Measurements from ENCODE around the gene SLC37A1. TPM values are rescaled to one million over a fixed set of nuclear protein-coding genes. Genes with fewer than 3 reads are reported as not detected.

The SLC37A1 gene
- total RNA-seq, 3 donors from 2014 or later (not counting 1 experiment from before 2014, with no cell fraction given): 24.8 to 25.8 (median 25.3) TPM

GRCh38 chr21:42568866-42569731 lies 55.4 kb downstream of the SLC37A1 start:
- H3K27me3 Mint-ChIP-seq (ENCODE audit: low read depth in 2 of 2): no peaks in the 10 kb centered on the region
- no peaks in the 10 kb centered on the region for H3K9me3 Mint-ChIP-seq
- no peak overlapping the region for H3K4me3 ChIP-seq (ENCODE audit: low read length)
- H3K36me3 ChIP-seq (ENCODE audit: control insufficient read depth, insufficient read depth, low read length): peaks cover 34% of the 10 kb centered on the region
- H3K4me3 Mint-ChIP-seq: no peak overlapping the region
- WGBS (ENCODE audit: insufficient coverage): 88% methylated on average over 35 of the region's 35 CpGs
- TF ChIP-seq CTCF (IDR thresholded peaks at IDR 0.05): no peak
- H3K27ac Mint-ChIP-seq: no peak overlapping the region
- no peaks in the 10 kb centered on the region for H3K27me3 ChIP-seq (ENCODE audit: control insufficient read depth, insufficient read depth, low read length)
- H3K4me1 Mint-ChIP-seq: peaks cover 0 to 5% of the 10 kb centered on the region in 2 donors
- no peaks in the 10 kb centered on the region for H3K4me1 ChIP-seq (ENCODE audit: control insufficient read depth, insufficient read depth, low read length)
- H3K27ac ChIP-seq (ENCODE audit: low read length): no peak overlapping the region
- DNase-seq: peak in 1 of 2 donors; percentile 7
- intact Hi-C loops (cut with micrococcal nuclease): no loop called here
- ATAC-seq: no peak
- no peaks in the 10 kb centered on the region for H3K36me3 Mint-ChIP-seq
- no peaks in the 10 kb centered on the region for H3K9me3 ChIP-seq (ENCODE audit: control insufficient read depth, insufficient read depth, low read length)

GRCh38 chr21:42569732-42570301 lies 56.2 kb downstream of the SLC37A1 start:
- Mint-ChIP-seq H3K4me3 (no peak overlapping the region), H3K4me1 (peaks cover 0 to 5% of the 10 kb centered on the region in 2 donors), H3K27ac (no peak overlapping the region), H3K9me3 (no peaks in the 10 kb centered on the region), H3K27me3 (ENCODE audit: low read depth in 2 of 2) (no peaks in the 10 kb centered on the region), H3K36me3 (no peaks in the 10 kb centered on the region)
- DNase-seq (peak in 1 of 2 donors; percentile 12), ATAC-seq (no peak)
- Histone ChIP-seq H3K4me1 (ENCODE audit: control insufficient read depth, insufficient read depth, low read length) (no peaks in the 10 kb centered on the region), H3K27ac (ENCODE audit: low read length) (no peak overlapping the region), H3K4me3 (ENCODE audit: low read length) (no peak overlapping the region), H3K36me3 (ENCODE audit: control insufficient read depth, insufficient read depth, low read length) (peaks cover 28% of the 10 kb centered on the region), H3K9me3 (ENCODE audit: control insufficient read depth, insufficient read depth, low read length) (no peaks in the 10 kb centered on the region), H3K27me3 (ENCODE audit: control insufficient read depth, insufficient read depth, low read length) (no peaks in the 10 kb centered on the region)
- 81% methylated on average over 26 of the region's 31 CpGs for WGBS (ENCODE audit: insufficient coverage)
- TF ChIP-seq CTCF (IDR thresholded peaks at IDR 0.05): no peak
- intact Hi-C loops (cut with micrococcal nuclease): no loop called here

- Mint-ChIP-seq H3K27ac (no peak overlapping the region), H3K36me3 (no peaks in the 10 kb centered on the region), H3K27me3 (ENCODE audit: low read depth in 2 of 2) (no peaks in the 10 kb centered on the region), H3K9me3 (no peaks in the 10 kb centered on the region), H3K4me3 (no peak overlapping the region), H3K4me1 (peaks cover 0 to 5% of the 10 kb centered on the region in 2 donors)
- intact Hi-C loops (cut with micrococcal nuclease): no loop called here
- DNase-seq (no peak), ATAC-seq (no peak)
- H3K27me3 ChIP-seq (ENCODE audit: control insufficient read depth, insufficient read depth, low read length): no peaks in the 10 kb centered on the region
- 94% methylated on average over 9 of the region's 9 CpGs for whole genome bisulfite sequencing (ENCODE audit: insufficient coverage)
- no peaks in the 10 kb centered on the region for H3K9me3 ChIP-seq (ENCODE audit: control insufficient read depth, insufficient read depth, low read length)
- peaks cover 29% of the 10 kb centered on the region for H3K36me3 ChIP-seq (ENCODE audit: control insufficient read depth, insufficient read depth, low read length)
- H3K27ac ChIP-seq (ENCODE audit: low read length): no peak overlapping the region
- no peak overlapping the region for H3K4me3 ChIP-seq (ENCODE audit: low read length)
- no peak for TF ChIP-seq CTCF (IDR thresholded peaks at IDR 0.05)
- H3K4me1 ChIP-seq (ENCODE audit: control insufficient read depth, insufficient read depth, low read length): no peaks in the 10 kb centered on the region
These were observed 56.7 kb downstream of the SLC37A1 start for GRCh38 chr21:42570362-42570761.
